Measurements from ENCODE around the gene ARHGAP6.
"Not testable (repeated sequence)": the region's sequence is repeated elsewhere in the genome, so short reads cannot be mapped to it uniquely, and the experiment has no call there.

Gene ARHGAP6

DNA sequence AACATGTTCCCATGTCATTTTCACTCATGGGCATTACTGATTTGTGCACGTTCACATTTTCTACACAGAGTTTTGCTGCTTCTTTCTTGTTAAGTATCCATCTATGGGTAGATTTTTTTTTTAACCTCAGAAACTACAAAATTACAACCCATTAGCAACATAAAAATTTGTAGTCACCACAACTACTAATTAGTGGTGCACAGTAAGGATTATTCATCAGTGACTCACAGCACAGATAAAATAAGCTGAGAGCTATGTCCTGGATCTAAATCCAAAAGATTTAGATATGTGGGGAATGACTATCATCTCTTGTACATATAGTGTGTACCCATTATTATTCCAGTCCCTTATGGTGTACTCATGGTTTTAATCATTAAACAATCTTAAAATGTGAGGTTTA, 392.2 kb downstream of the ARHGAP6 start:
- peak; percentile 66 for DNase-seq

DNA sequence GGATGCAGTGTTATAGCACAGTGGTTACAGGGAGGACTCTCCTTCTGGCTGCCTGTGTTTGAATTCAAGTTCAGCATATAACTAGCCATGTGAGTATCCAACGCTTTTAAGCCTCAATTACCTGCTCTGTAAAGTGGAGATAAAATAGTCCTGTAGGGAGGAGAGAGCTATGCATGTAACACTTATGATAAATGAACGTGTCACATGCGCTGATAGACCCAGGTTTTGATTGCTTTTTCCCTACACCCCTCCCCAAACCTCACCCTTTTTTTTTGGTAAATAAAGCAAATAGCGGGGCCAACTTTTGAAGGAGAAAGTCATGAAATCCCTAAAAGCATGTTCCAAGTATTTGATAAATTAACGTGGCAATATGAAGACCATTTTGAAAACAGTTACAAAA, 392.9 kb downstream of the ARHGAP6 start:
- DNase-seq = no peak

DNA sequence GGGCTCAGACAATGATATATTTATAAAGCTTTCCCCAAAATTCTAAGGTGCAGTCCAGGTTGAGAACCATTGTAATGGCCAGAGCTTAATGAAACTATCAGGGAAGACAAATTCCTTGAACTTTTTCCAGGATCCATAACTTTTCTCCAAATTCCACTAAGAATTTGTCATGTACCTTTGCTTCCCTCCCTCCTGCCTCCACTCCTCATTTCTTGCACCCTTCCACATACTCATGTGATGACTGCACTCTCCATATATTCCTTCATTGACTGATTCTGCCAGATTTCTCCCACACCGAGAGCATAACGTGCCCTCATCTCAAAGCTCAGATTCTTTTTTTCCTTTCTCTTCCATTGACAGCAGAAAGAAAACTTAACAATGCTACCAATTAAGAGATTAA, 393.4 kb downstream of the ARHGAP6 start:
- DNase-seq = peak; percentile 45

DNA sequence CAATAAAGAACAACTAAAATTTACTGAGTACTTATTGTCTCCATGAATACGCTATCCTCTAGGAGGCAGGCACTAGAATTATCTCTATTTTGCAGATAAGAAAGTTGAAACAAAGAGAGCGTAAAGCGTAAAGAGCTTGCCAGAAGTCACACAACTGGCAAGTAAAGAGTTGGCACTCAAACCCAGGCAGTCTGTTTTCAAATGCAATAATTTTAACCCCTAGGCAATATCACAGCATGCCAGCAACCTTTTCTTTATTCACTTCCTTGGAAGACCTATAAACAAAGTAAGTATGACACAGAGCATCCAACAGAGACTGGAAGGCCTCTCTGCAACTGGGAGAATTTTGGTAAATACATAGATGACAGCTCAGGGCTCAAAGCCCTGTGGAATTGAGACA, 395.7 kb downstream of the ARHGAP6 start:
- DNase-seq = no peak

DNA sequence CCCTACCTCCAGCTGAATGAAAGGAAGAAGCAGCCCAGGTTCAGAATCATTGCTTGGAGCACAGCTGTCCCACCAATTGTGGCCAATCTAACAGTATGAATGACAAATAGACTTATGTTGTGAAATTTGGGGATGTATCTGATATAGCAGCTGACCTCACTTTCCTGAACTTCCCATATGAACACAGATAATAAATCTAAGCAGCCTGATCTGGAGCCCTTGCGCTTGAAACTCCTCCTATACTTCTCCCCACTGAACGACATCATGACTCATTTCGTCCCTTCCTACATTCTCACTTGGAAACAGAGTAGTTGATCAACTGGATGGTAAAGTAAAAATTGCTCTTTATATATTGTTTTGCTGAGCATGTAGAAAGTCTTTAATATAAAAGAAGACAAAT, 396.7 kb downstream of the ARHGAP6 start:
- peak; percentile 3 for DNase-seq

DNA sequence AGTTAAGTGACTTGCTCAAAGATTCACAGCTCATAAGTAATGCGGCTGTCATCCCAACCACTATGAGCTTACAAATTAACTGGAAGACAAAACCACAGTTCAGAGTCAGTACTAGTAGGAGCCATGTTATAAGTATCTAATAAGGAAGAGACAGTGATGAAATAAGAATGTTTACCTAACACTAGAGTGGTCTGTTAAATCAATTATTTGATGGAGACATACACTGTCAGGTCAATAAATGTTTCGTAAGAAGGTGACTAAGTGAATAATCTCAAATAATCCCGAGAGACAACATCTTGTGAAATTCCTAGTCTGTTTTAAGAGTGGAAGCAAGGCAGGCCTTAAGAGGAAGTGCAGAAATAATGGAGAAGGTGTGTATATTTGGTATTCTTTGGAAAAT, 398.3 kb downstream of the ARHGAP6 start:
- peak; percentile 52 for DNase-seq

DNA sequence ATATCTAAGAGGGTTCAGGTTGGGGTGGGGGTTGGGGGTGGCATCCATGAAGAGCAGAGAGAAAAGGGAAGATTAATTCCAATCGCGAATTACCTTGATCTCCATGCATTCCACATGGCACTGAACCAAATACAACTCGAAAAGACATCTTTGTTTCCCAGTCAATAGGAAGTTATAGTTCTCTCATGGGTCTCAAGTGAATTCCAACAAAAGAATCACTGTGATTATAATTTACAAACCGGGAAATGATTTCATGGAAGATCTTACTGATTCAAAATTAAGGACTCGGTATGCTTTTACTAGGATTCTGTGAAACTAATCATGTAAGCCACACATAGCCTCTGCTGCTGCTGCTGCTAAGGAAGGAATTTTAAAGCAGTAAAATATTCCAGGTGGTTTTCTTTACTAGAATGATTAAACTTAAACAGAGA, 399.1 kb downstream of the ARHGAP6 start:
- DNase-seq = no peak

DNA sequence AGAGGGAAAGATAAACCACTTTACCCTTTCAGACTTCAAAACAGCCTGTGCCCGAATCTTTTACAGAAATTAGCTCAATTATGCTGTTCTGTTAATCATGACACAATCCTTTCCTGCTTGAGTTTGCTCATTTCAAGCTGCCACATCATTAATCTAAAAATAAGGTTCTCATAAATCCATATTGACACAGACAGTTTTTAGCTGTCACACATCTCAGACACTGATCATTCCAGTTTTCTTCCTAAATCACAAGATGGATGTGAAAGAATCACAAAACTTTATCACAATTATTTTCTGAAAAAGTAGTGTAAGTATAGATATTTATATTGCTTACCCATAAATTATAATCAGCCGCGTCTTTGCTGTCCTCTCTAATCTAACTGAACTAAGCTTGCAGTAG, 400.4 kb downstream of the ARHGAP6 start:
- no peak for DNase-seq

DNA sequence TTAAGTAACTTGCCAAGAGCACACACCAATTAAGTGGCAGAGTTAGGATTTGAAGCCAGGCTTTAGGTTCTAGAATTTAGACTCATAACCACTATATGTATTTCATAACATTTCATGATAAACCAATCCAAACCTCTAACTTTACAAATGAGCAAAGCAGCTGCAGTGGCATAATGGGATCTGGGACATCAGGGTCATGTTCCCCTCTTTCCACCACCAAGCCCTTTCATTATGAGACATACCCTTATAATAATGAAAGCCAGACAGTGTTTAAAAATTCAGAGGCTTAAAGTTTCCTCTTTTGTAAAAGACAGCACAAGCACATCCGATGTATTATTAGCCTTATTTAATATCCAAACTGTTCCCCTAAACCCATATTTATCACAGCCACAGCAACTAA, 400.8 kb downstream of the ARHGAP6 start:
- DNase-seq = no peak

DNA sequence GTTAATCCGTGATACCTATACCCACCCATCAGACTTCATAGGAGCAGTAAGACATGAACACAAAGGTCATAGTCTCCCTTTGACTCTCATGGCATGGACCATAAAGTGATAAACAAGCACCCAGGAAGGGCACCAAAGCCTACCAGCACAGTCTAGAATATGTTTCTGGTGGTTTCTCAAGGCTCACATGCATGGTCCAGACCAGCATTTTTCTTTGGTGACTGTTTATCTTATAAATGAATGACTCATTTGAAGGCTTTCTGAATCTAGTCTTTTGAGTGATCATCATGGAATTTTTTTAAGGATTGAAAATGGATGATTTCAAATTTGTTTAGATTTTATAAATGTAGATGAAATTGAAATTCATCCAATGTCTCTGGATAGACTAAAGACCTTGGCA, 404.5 kb downstream of the ARHGAP6 start:
- peak; percentile 75 for DNase-seq

DNA sequence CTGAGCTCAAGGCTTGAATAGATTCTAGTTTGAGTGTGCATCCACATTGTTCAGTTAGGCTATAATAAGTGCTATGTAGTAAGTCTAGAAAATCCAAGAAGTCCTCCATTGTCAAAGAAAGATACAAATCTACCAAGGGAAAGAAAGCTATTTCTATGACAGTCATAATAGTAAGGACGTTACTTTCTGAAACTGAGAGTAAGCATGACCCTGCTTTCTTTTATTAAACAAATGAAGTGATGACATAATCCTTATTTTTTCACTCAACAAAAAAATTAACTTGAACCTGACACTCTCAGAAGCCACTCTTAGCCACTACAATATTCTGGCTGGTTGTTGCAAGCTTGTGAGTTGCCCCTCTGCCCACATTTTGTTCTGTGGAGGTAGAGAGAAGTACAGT, 406.3 kb downstream of the ARHGAP6 start:
- no peak for DNase-seq

DNA sequence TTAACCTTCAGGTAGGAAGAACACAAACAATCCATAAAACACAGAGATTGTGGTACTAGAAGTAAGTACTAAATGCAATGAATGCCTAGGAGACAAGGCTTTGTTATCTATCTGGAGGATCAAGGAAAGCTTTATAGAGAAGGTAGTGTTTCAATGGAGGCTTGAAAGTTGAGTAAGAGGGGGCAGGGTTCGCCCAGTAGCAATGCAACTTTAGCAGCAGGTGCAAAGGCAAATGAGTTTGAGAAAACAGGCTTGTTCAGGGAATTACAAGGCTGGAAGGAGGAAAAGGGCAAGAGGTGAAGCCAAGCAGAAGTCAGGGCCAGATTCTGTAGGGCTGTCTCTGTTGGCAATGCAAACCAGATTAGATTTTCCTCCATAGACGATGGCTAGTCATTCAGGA, 408.0 kb downstream of the ARHGAP6 start:
- no peak for DNase-seq

DNA sequence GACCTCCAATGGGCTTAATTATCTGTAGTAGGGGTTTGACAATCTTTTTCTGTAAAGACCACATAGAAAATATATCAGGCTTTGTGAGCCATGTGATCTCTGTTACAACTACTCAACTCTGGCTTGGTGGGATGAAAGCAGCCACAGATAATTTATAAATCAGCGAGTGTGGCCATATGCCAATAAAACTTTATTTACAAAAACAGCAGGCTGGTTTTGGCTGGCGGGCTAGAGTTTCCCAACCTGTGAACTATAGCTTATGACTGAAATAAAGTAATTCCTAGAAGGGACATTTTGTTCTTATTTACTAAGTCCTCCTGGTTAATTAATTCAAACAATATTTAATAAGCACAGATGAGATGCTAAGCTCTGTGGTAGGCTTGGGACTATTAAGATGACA, 408.4 kb downstream of the ARHGAP6 start:
- no peak for DNase-seq

DNA sequence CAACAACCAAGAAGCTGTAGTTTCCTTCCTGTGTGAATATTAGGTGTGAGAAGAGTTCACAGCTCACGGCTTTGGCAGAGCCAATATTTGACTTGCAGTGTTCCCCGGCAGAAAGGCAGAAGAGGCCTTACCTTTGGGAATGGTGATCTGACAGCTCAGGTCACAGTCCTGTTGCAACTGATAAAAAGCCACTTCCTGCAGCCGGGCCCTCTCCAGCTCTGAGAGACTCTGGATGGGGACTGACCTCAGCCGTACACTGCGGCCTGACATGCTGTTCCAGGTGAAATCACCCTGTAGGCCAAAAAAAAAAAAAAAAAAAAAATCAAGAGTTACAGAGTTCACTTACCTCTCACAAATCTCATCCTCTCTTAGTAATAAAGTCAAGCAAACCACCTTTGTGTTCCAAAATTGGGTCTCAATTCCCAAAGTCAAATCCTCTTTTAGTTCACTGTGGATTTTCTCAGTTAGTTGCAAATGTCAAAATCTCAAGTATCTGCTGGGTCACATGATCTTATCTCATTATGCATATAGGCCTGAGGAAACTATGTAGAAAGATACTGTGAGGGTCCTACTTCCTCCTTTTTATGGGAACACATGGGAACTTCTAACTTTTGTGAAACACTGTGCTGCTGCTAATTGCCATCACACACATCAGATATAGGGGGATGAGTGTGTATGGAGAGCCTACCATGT, 411.2 kb downstream of the ARHGAP6 start:
- DNase-seq = no peak

DNA sequence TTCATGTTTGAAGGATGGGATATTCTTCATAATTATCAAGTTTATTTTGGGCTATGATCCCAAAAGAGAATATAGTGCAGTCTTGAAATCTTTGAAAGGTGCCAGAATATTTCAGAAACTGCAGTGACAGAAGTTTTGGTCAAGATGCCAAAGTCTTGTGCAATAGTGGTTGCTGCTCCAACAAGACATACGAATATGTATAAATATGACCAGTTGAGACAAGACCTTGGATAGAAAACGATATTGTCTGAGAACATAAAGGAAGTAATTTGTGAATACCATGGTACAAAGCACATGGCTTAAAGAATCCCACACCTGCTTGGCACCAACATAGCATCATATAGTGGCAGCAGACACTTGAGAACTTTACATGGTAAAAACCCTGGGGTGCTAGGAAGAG, 421.1 kb downstream of the ARHGAP6 start:
- peak; percentile 35 for DNase-seq

DNA sequence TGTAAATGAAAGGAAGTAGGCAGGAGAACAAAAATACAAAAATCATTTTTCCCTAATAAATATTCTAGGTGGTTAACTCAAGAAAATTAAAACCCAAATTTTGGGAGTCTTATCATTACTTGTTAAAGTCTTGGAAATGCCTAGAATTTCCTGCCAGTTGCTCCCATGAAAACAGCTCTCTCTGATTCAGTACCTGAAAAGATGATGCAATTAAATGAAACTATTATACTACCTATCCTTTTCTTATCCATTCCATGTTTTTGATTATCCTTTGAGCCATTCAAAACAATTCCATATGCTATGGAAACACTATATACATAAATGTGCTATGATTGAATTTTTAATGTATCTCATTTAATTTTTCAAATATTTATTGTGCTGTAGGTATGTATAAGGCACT, 423.0 kb downstream of the ARHGAP6 start:
- no peak for DNase-seq

DNA sequence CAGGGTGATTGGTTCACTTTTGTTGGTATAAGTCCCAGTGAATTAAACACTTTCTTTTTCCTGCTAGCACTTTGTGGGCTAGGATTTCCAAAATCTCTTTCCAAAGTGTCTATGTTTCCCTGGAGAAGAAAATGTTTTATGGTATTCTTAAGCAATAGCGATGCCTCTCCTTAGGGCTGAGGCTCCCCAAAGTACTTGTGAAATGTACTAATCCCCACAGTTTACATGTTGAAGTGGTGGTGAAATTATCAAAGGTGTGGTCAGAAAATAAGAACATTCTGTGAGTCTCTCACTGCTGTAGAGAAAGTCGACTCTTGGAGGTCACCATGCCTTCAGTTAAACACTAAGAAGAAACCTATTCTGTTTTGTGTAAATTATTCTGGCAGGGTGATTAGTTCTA, 424.0 kb downstream of the ARHGAP6 start:
- DNase-seq = no peak

DNA sequence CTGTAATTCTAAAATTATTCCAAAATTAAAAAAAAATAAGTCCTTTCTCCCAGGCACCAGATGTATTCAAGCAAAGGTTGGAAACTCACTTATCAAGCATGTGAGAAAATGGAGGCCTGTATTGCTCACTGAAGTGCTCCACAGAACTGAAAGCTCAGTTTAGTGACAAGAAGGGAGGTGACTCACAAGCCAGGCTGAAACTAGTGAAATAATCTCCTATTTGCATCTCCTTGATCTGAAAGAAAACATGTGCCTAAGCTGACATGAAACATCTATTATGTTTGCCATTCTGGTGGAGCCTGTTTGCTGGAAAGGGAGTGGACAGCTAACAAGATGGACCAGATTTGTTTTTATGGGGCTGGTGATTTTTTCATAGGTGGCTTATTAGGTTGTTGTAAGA, 426.5 kb downstream of the ARHGAP6 start:
- peak; percentile 56 for DNase-seq

DNA sequence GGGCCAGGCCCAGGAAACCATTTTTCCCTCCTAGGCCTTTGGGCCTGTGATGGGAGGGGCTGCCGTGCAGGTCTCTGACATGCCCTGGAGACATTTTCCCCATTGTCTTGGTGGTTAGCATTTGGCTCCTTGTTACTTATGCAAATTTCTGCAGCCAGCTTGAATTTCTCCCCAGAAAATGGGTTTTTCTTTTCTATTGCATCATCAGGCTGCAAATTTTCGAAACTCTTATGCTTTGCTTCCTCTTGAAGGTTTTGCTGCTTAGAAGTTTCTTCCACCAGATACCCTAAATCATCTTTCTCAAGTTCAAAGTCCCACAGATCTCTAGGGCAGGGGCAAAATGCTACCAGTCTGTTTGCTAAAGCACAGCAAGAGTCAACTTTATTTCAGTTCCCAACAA, 430.3 kb downstream of the ARHGAP6 start:
- DNase-seq = not testable (repeated sequence)

DNA sequence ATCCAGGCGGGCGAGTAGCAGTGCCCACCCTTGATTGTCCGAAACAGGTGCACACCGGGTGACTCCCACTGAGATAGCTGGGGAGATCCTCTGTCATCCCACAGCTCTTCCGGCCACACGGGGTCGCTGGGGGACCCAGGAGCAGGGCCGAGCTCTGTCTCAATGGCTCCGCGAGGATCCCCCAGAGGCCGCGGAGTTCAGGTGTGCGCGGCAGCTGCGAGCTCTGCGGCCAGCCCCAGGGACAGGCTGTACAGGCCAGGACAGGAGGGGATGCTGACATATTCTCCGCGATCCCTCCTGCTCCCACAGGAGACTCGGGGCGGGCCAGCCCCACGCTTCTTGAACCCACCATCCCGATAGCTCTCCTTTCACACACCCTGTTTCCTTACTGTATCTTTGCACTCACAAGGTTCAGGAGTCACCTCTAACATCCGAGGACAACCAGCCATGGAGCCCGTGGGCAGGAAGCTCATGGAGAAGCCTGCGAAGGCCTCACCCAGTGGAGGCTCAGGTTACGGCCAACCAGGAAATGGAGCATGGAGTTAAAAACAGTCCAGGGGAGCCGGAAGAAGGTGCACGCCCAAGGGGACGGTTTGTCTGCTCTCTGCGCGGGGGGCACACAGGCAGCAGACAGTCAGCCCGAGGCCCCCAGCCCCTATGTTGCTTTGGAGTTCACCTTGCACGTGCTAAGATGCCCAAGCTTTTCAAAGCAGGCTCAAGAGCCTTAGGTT, 450.4 kb downstream of the ARHGAP6 start:
- DNase-seq = no peak

DNA sequence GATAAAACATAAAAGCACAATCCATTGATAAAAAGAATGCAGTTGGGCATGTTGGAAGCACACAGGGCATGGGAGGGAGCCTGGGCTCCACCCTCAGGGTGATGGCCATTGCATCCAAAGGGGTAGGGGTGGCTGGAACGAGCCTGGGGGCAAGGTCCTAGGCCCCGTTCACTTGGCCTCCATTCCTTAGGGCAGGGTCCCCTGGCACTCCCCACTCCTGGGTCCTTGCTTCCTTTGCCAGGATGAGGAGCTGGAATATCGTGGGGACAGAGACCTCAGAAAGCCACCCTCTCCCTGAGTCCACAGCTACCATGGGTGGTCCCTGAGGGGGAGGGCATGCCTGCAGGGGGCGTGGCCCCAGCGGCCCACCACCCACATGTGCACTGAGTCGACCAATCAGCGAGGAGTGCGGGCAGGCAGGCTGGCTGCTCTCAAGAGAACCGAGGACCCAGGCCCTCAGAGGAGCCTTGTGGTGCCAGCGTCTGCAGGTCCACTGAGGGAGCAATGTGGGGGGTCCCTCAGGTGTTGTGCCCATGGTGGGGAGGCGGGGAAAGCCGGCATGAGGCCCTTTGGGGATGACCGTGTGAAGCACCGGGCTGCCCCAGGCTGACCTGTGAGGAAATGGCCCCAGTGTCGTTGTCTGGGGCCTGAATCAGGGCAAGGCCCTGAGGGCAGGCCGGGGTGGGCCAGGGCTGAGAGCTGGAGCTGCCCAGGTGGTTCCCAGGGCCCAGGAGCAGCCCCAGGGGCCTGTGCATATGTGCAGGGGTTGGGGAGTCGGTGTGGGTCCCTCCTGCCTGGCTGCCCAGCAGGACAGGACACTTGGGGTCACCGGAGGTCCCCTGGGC, 451.2 kb downstream of the ARHGAP6 start:
- DNase-seq = no peak

DNA sequence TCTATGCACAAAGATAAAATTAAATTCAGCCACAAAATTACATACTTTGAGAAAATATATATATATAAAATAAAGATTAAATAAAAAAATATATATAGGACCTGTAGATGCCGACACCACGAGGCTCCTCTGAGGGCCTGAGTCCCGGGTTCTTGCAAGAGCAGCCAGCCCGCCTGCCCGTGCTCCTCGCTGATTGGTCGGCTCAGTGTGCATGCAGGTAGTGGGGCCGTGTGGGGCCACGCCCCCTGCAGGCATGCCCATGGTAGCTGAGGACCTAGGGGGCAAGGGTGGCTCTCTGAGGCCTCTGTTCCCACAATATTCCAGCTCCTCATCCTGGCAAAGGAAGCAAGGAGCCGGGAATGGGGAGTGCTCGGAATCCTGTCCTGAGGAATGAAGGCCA, 453.0 kb downstream of the ARHGAP6 start:
- DNase-seq = no peak

DNA sequence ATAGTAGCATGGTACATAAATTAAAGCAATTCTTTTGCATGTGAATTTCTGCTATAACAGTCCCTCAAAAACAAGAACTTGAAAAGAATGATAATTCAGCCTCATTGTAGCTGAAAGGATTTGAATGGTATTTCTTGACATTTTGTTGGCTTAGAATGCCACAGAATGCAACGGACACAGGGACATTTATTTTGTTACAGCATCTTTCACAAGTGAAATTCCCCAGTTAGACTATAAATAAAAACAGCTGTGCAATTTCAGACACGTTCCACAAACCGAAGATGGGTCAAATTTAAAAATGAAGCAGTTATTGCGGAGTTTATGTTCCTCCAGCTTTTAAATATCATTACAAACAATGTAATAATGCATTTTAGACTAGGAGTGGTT, 455.3 kb downstream of the ARHGAP6 start:
- DNase-seq = peak; percentile 9

Measured in fibroblast of skin of right biceps (primary cell).